B cell (primary cell): Measurements from ENCODE around the gene PPP1R7. TPM values are rescaled to one million over a fixed set of nuclear protein-coding genes. Genes with fewer than 3 reads are reported as not detected.

ENCODE experiments used
- ATAC-seq: fragments of 200-7000 bp; cut with Tn5 transposase; one replicate; pipeline ENCODE4 v1.10.0; 2021; ENCODE audit warnings: low read depth, mild to moderate bottlenecking, moderate number of reproducible peaks, moderate library complexity
- CTCF ChIA-PET: fragments of 350-600 bp; sonication (Branson Sonifier 250); formaldehyde crosslinking; loops from one replicate; lab custom pipeline; 2021; ENCODE audit warnings: antibody characterized with exemption, inconsistent platforms; lab: Charles Lee
- POLR2A ChIA-PET: fragments of 350-600 bp; sonication (Branson Sonifier 250); formaldehyde crosslinking; loops from one replicate; lab custom pipeline; 2021; ENCODE audit warnings: antibody characterized with exemption; lab: Charles Lee
- DNase-seq: peaks from one replicate; pipeline ENCODE4 v3.0.0; 2013
- H2AFZ ChIP-seq: 2 replicates; pipeline ENCODE4 v1.6.1; 2012; ENCODE audit warnings: mild to moderate bottlenecking, low read depth, low read length; ENCODE audit not compliant: insufficient read depth, poor library complexity, severe bottlenecking
- H3K27ac ChIP-seq, 2 donors: 1 replicate in 1 of 2; 2 replicates in 1 of 2; pipeline ENCODE4 v1.5.1; 2012 to 2013; ENCODE audit warnings: low read length in 2 of 2, mild to moderate bottlenecking in 2 of 2, moderate library complexity in 1 of 2
- H3K27me3 ChIP-seq, 4 experiments: fragments of 200-600 bp in 1 of 4; sonication (generic) in 1 of 4; replicated peaks in 1 of 4; 1 replicate in 2 of 4; 2 replicates in 2 of 4; pipeline versions ENCODE4 v1.6.1 to v1.7.0; 2013 to 2016; ENCODE audit warnings: low read length in 3 of 4, mild to moderate bottlenecking in 2 of 4, mixed read lengths in 1 of 4, moderate library complexity in 1 of 4; ENCODE audit not compliant: insufficient read depth in 4 of 4, control insufficient read depth in 3 of 4; ENCODE audit errors: control extremely low read depth in 1 of 4
- H3K36me3 ChIP-seq, 2 experiments: replicated peaks in 1 of 2; 1 replicate in 1 of 2; 2 replicates in 1 of 2; pipeline versions ENCODE4 v1.6.1 to v1.7.1; 2013; ENCODE audit warnings: low read length in 1 of 2; ENCODE audit not compliant: insufficient read depth in 2 of 2, control insufficient read depth in 1 of 2; ENCODE audit errors: control extremely low read depth in 1 of 2, extremely low read depth in 1 of 2
- H3K4me1 ChIP-seq, 2 donors: fragments of 200-600 bp in 1 of 2; sonication (generic) in 1 of 2; 1 replicate in 1 of 2; 2 replicates in 1 of 2; pipeline versions ENCODE4 v1.5.1 to v1.6.1; 2013 to 2017; ENCODE audit warnings: low read length in 2 of 2; ENCODE audit not compliant: control insufficient read depth in 2 of 2, insufficient read depth in 2 of 2
- H3K4me2 ChIP-seq: replicated peaks from 2 replicates; pipeline ENCODE3; 2012; ENCODE audit warnings: mild to moderate bottlenecking, low read depth, low read length; ENCODE audit not compliant: poor library complexity, severe bottlenecking
- H3K4me3 ChIP-seq, 5 experiments: fragments of 200-600 bp in 1 of 5; sonication (generic) in 1 of 5; 1 replicate in 3 of 5; 2 replicates in 2 of 5; pipeline versions ENCODE4 v1.5.1 to v1.7.0; 2011 to 2016; ENCODE audit warnings: low read length in 4 of 5, mild to moderate bottlenecking in 4 of 5, low read depth in 2 of 5, control low read depth in 1 of 5, moderate library complexity in 1 of 5; ENCODE audit not compliant: insufficient read depth in 1 of 5; ENCODE audit errors: control extremely low read depth in 1 of 5, extremely low read depth in 1 of 5
- H3K79me2 ChIP-seq: fragments of 200-600 bp; sonication (generic); one replicate; pipeline ENCODE4 v1.6.0; 2016; ENCODE audit warnings: low read length; ENCODE audit not compliant: control insufficient read depth, insufficient read depth
- H3K9ac ChIP-seq: fragments of 200-600 bp; sonication (generic); 2 replicates; pipeline ENCODE4 v1.6.1; 2017; ENCODE audit warnings: mild to moderate bottlenecking, low read length, moderate library complexity
- H3K9me3 ChIP-seq, 3 donors: one replicate each; pipeline versions ENCODE4 v1.6.1 to v1.7.1; 2013; ENCODE audit warnings: low read length in 2 of 3; ENCODE audit not compliant: control insufficient read depth in 2 of 3, insufficient read depth in 1 of 3; ENCODE audit errors: control extremely low read depth in 1 of 3
- H4K20me1 ChIP-seq: 2 replicates; pipeline ENCODE4 v1.6.0; 2012; ENCODE audit warnings: mild to moderate bottlenecking, low read length; ENCODE audit not compliant: insufficient read depth, control insufficient read depth, poor library complexity, severe bottlenecking
- H3K27ac Mint-ChIP-seq: one replicate; pipeline ENCODE4 v1.8.0; 2021; ENCODE audit warnings: mixed read lengths
- H3K27me3 Mint-ChIP-seq: one replicate; pipeline ENCODE4 v1.8.0; 2021; ENCODE audit warnings: mixed read lengths
- H3K4me1 Mint-ChIP-seq: one replicate; pipeline ENCODE4 v1.8.0; 2021; ENCODE audit warnings: mixed read lengths
- H3K4me3 Mint-ChIP-seq: one replicate; pipeline ENCODE4 v1.8.0; 2021; ENCODE audit warnings: mixed read lengths
- H3K9me3 Mint-ChIP-seq: one replicate; pipeline ENCODE4 v1.8.0; 2022; ENCODE audit warnings: mixed read lengths; ENCODE audit not compliant: insufficient read depth
- EZH2 ChIP-seq: IDR thresholded peaks from 2 replicates; pipeline ENCODE4 v1.6.1; 2012; ENCODE audit warnings: borderline replicate concordance, low read depth, mild to moderate bottlenecking, moderate library complexity, low read length; ENCODE audit not compliant: insufficient read depth, poor library complexity, severe bottlenecking
- WGBS: methylation state at CpG from one replicate; pipeline ENCODE4 v1.1.5; 2013; ENCODE audit warnings: missing lambda C conversion rate; ENCODE audit not compliant: insufficient coverage; 5-methylcytosine and 5-hydroxymethylcytosine counted together
- intact Hi-C: fragments of 100-400 bp; cut with micrococcal nuclease; formaldehyde crosslinking; loops from one replicate; pipeline ENCODE4 v1.10.0; 2022
- polyA plus RNA-seq: library from polyadenylated mRNA; depleted of rRNA; stranded (reverse); fragments of >200 nt; gene quantifications from 2 replicates; pipeline ENCODE4 v1.2.3, GENCODE V29; 2012
- total RNA-seq, 2 donors: library from RNA; stranded (reverse); fragments of 120-200 nt in 1 of 2; gene quantifications; 1 replicate in 1 of 2; 2 replicates in 1 of 2; pipeline versions ENCODE4 v1.2.3 to v1.2.4, GENCODE V29; 2013 to 2022
- TF ChIP-seq, protein P1 (sequence below): fragments of 200-600 bp; IDR thresholded peaks from one replicate; pipeline ENCODE4 v1.8.0; 2022; ENCODE audit warnings: antibody characterized with exemption, mild to moderate bottlenecking

The PPP1R7 gene
- total and polyA plus RNA-seq, 2 donors (not counting 1 experiment from before 2014, with no cell fraction given) = 37.7 to 50.9 TPM

DNA sequence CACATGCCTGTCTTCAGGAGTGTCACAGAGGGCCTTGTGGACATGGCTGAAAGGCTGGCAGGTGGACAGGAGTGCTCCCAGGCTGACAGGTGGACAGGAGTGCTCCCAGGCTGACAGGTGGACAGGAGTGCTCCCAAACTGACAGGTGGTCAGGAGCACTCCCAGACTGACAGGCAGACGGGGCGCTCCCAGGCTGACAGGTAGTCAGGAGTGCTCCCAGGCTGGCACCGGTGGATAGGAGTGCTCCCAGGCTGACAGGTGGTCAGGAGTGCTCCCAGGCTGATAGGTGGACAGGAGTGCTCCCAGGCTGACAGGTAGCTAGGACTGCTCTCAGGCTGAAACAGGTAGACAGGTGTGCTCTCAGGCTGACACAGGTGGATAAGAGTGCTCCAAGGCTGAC, 54.8 kb downstream of the PPP1R7 start:
- H3K4me1 Mint-ChIP-seq = no peaks in the 10 kb centered on the region

GRCh38 chr2:241207151-241207550, 56.9 kb downstream of the PPP1R7 start:
- H2AFZ ChIP-seq = no peak overlapping the region
- ChIA-PET CTCF (no interaction called here), POLR2A (no interaction called here)
- no peaks in the 10 kb centered on the region for H3K36me3 ChIP-seq
- no peak overlapping the region for H3K27ac ChIP-seq
- Mint-ChIP-seq H3K4me1 (no peaks in the 10 kb centered on the region), H3K27me3 (no peaks in the 10 kb centered on the region), H3K27ac (no peak overlapping the region), H3K4me3 (no peak overlapping the region), H3K9me3 (no peaks in the 10 kb centered on the region)
- no peak overlapping the region for H3K4me3 ChIP-seq
- H3K79me2 ChIP-seq = no peaks in the 10 kb centered on the region
- no peaks in the 10 kb centered on the region for H3K4me1 ChIP-seq
- intact Hi-C loops = no loop called here
- DNase-seq = no peak
- no peak overlapping the region for H3K4me2 ChIP-seq
- no peaks in the 10 kb centered on the region for H3K9me3 ChIP-seq
- no peak for ATAC-seq
- whole genome bisulfite sequencing = no CpG with 5 or more reads among the region's 1 CpG
- no peaks in the 10 kb centered on the region for H4K20me1 ChIP-seq
- TF ChIP-seq, protein P1, sequence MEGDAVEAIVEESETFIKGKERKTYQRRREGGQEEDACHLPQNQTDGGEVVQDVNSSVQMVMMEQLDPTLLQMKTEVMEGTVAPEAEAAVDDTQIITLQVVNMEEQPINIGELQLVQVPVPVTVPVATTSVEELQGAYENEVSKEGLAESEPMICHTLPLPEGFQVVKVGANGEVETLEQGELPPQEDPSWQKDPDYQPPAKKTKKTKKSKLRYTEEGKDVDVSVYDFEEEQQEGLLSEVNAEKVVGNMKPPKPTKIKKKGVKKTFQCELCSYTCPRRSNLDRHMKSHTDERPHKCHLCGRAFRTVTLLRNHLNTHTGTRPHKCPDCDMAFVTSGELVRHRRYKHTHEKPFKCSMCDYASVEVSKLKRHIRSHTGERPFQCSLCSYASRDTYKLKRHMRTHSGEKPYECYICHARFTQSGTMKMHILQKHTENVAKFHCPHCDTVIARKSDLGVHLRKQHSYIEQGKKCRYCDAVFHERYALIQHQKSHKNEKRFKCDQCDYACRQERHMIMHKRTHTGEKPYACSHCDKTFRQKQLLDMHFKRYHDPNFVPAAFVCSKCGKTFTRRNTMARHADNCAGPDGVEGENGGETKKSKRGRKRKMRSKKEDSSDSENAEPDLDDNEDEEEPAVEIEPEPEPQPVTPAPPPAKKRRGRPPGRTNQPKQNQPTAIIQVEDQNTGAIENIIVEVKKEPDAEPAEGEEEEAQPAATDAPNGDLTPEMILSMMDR = no peak
- TF ChIP-seq EZH2 = no peak
- no peak overlapping the region for H3K9ac ChIP-seq
- no peaks in the 10 kb centered on the region for H3K27me3 ChIP-seq

More for the DNA sequence above, 54.8 kb downstream of the PPP1R7 start:
- Histone ChIP-seq H3K27me3 (no peaks in the 10 kb centered on the region), H3K79me2 (no peaks in the 10 kb centered on the region), H3K4me3 (no peak overlapping the region), H3K4me1 (no peaks in the 10 kb centered on the region), H3K4me2 (no peak overlapping the region), H3K9ac (no peak overlapping the region), H3K27ac (no peak overlapping the region), H4K20me1 (no peaks in the 10 kb centered on the region), H2AFZ (no peak overlapping the region), H3K36me3 (no peaks in the 10 kb centered on the region), H3K9me3 (no peaks in the 10 kb centered on the region)
- Mint-ChIP-seq H3K4me3 (no peak overlapping the region), H3K9me3 (no peaks in the 10 kb centered on the region), H3K27me3 (no peaks in the 10 kb centered on the region), H3K27ac (no peak overlapping the region)
- TF ChIP-seq EZH2 = no peak
- TF ChIP-seq, protein P1 = no peak
- intact Hi-C loops = no loop called here
- ChIA-PET POLR2A (no interaction called here), CTCF (no interaction called here)
- no peak for ATAC-seq
- DNase-seq = no peak
- WGBS = 91% methylated on average over 3 of the region's 3 CpGs
